GM21723 (cell line): ENCODE measurements around the gene TACC2.

ENCODE experiments used
- ATAC-seq: cut with Tn5 transposase; IDR thresholded peaks from one replicate; pipeline ENCODE4 v1.9.1; 2021; ENCODE audit warnings: mild to moderate bottlenecking, moderate library complexity; ENCODE audit not compliant: unreplicated experiment

Gene TACC2

DNA sequence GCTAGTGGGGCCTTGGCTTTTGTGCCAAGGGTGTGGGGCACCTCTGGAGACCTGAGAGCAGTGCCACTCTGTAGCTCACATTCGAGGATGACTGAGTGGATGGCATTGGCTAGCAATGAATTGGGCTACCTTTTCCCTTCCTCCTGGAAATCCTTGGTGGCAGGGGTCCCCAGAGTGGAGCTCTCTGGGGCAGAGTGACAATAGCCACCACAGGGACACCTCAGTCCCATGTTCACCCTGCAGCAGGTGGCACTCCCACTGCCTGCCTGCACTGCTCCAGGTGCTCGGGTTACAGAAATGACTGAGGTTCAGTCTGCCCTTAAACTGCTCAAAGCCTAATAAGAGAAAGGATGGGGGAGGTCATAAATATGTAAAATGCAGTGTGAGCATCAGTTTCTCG is 300.0 kb downstream of the TACC2 start:
- no peak for ATAC-seq

GRCh38 chr10:122290334-122290733 is 301.4 kb downstream of the TACC2 start:
- no peak for ATAC-seq

DNA sequence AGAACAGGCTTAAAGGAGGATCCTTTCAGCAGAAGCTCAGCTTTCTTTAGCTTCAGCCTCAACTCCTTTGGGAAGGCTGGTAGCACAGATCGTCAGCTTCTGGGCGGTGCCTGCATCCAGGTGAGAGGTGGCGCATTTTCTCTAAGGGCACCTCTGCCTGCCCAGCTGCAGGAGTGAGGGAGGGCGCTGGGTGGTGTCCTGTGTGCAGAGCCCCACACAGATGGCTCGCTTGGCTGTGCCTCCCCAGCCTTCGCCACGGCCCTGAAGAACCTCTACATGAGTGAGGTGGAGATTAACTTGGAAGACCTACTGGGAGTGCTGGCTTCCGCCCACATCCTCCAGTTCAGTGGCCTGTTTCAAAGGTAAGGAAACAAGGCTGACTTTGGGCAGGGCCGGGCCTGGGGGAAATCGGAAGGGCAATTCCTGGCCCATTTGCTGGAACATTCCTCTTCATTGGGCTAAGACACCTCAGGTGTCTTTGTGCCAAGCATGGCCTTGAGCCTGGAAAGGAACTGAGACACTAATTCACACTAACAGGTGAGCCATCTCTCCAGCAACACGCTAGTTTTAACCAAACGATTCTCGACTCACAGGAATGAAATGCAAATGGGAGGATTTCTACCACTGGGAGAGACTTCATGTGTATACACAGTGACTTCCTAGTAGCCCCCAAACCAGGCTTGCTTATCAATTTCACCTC is 302.0 kb downstream of the TACC2 start:
- no peak for ATAC-seq

DNA sequence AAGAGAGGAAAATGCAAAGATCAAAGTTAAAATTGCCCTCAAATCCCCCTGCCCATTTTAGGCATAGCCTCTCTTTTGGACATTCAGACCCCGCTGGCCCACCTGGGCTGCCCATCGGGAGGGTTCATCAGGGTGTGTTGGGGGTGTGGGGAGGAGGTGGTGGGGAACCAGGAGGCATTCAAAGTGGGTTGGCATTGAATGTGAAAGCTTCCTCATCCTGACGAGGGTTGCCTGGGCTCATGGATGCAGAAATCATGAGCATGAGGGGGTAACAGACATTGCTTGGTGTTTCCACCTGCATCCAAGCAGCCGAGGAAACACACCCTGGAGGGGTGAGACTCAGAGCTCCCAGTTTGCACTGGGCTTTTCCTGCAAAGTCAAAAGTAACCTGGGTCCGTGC is 302.8 kb downstream of the TACC2 start:
- ATAC-seq = no peak

- no peak for ATAC-seq
These were observed 303.4 kb downstream of the TACC2 start for GRCh38 chr10:122292376-122292775.

DNA sequence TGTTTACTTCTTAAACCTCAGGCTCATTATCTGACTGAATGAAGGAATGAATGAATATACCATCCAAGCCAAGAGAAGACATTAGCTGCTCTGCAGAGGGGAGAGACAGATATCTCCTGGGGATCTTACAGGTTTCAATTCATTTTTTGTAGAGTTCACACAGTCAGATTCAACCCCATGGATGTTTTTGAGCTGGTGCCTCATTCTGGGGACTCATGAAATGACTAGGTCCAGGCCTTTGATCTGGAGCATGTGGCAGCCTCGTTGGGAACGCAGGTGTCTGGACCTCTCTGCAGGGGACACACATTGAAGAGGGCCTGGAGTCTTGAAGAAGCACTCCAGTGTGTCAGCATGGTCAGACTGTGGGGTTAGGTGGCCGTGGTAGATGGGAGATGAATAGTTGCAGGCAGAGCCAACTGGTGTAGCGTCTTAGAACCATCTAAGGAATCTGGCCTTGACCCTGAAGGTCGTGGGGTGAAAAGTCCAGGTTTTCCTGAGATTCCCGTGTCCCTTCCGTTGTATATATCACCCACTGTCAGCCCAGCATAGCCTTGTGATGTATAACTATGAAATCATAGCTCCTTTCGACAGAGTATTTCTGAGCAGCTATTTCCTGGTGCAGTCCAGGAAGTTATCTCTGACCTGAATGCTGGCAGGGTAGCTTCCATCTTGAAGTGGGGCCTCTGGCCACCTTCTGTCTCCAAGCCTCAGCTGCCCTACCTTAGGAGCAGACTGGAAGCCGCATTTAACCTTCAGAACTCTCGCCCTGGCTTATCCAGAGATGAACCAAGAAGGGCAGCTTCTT is 304.4 kb downstream of the TACC2 start:
- ATAC-seq = no peak

DNA sequence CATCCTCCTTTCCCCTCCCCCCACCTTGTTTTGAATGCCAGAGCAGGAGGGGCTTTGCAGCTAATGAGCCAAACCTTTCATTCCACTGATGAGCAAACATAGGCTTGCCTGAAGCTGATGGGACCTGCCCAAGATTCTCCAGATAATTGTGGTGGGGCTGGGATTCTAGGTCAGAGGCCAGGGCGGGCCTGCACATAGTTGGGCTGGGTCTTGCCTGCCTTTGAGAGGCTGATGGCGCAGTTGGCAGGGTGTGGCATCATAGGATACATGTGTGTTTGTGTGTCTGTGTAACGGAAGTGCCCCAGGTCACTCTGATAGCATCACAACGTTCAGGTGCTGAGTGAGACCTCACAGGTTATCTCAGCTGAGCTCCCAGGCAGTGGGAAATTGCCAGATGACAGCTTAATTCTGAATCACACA is 305.0 kb downstream of the TACC2 start:
- ATAC-seq = no peak

- ATAC-seq = no peak
These were observed 305.8 kb downstream of the TACC2 start for GRCh38 chr10:122294511-122295450.

- no peak for ATAC-seq
These were observed 306.5 kb downstream of the TACC2 start for GRCh38 chr10:122295451-122295809.

- ATAC-seq = no peak
These were observed 307.6 kb downstream of the TACC2 start for GRCh38 chr10:122296363-122297120.

GRCh38 chr10:122297583-122297982 is 308.6 kb downstream of the TACC2 start:
- ATAC-seq = no peak

- ATAC-seq = no peak
These were observed 309.2 kb downstream of the TACC2 start for GRCh38 chr10:122298206-122298597.

- ATAC-seq = peak; percentile 79
These were observed 309.8 kb downstream of the TACC2 start for GRCh38 chr10:122298598-122299301.

- ATAC-seq = no peak
These were observed 310.6 kb downstream of the TACC2 start for GRCh38 chr10:122299423-122300075.

DNA sequence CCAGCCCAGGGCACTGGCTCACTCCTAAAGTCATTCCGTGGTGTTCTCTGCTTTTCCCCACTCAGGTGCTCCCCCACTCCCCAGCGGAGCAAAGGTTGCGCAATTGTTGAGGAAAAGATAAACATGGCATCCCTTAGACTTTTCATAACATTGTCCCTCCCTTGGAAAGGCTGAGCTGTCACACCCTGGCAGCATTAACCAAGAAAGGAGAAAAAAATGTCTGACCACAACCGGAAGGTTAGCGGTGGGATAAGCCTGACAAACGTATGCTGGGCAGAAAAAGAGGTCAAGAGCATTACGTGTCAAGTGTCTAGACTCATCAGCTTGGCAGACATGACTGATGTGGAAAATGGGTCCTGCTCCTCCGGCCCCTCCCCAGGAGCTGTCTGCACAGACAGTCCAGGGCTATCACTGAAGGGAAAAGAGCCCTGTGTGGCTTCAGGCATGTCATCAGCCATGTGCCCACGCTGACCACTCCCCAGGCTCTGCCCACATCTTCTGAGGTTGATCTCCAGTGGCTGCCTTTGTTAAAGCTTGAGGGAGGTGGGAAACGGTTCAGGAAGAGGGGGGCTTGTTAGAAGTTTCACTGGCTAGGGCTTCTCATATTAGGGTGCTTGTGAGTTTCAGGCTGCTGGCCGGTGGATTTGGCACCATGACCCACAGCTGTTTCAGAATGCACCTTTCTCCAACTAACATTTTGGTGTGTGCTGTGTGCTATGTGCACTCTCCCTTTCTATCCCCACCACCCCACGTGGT is 312.3 kb downstream of the TACC2 start:
- no peak for ATAC-seq

DNA sequence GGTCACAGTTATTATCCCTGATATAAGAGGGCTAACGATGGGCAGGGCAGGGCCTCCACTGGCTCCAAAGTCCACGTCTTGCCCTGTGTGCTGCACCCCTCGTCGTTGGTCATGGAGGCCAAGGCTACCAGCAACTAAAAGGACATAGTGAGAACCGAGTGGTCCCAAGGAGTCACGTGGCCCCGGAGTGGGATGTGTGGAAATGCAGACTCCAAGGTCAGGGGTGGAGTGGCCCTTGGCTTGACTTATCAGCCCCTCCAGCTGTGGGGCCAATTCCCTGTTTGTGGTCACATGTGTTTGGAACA is 312.8 kb downstream of the TACC2 start:
- no peak for ATAC-seq

GRCh38 chr10:122302315-122302714 is 313.4 kb downstream of the TACC2 start:
- no peak for ATAC-seq

- ATAC-seq = no peak
These were observed 314.5 kb downstream of the TACC2 start for GRCh38 chr10:122303271-122304053.
